ENCODE data around the gene RHEB. TPM values are rescaled to one million over a fixed set of nuclear protein-coding genes. Genes with fewer than 3 reads are reported as not detected.
A peak's percentile ranks its signal among the peaks of the same experiment; 100 is the strongest.

The RHEB gene
- total RNA-seq, 1 donor from 2014 or later = 103 TPM

GRCh38 chr7:151416112-151416940, 103.4 kb downstream of the RHEB start:
- Histone ChIP-seq H3K36me3 (no peaks in the 10 kb centered on the region), H3K27me3 (peaks cover 3% of the 10 kb centered on the region), H3K9me3 (no peaks in the 10 kb centered on the region), H3K4me3 (no peak overlapping the region), H3K4me1 (peaks cover 6% of the 10 kb centered on the region), H3K27ac (no peak overlapping the region)
- DNase-seq = peak; percentile 33
- no peak for TF ChIP-seq CTCF (IDR thresholded peaks at IDR 0.05)
- peak; percentile 5 for ATAC-seq
- intact Hi-C loops (cut with DNase I) = no loop called here

Small RNAs within 50 kb of the gene (microRNA-seq; reads per million reads assigned to microRNA genes)
- gene MIR3907 (ENCODE audit: borderline microRNAs expressed) = not detected

Other genes starting within 250 kb of the RHEB start
- 55.2 TPM for gene NUB1, start 178.1 kb downstream of the RHEB start, total RNA-seq
- gene WDR86, start 109.9 kb downstream of the RHEB start, total RNA-seq = 1.3 TPM
- not detected for gene CRYGN, start 79.8 kb downstream of the RHEB start, total RNA-seq

Data from upper lobe of right lung (tissue), 1 donor.